ENCODE measurements around the gene LAT.

The LAT gene

DNA sequence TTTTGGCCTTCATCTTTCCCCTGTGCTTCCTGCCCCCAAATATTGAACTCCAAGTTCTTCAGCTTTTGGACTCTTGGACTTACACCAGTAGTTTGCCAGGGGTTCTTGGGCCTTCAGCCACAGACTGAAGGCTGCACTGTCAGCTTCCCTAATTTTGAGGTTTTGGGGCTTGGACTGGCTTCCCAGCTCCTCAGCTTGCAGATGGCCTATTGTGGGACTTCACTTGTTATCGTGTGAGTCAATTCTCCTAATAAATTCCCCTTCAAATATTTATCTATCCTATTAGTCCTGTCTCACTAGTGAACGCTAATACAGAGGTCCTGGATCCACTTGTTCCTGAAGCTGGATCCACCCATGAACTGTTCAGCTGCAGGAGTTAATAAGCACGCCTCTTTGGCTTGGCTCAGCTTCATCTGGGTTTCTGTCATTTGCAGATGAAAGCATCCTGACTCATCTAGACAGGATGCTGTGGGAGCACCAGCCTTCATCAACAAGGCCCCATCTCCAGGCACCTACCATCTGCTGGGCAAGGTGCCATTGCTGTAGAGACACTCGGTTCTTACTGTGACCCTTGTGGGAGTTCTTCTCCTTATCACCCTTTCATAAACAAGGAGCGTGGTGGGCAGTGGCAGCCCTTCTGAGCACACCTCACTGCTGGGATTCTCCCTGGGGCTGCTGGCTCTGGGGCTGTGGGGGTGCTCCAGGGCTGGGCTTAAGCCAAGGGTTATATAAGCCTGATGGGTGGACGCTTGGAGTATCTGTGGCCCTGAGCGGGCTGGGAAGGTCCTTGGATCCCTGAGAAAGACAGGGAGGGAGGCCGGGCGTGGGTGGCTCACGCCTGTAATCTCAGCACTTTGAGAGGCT is 23.1 kb downstream of the LAT start:
- no peak for DNase-seq (ENCODE audit: low read depth)

GRCh38 chr16:29009050-29009837 is 24.4 kb downstream of the LAT start:
- DNase-seq (ENCODE audit: low read depth) = no peak

DNA sequence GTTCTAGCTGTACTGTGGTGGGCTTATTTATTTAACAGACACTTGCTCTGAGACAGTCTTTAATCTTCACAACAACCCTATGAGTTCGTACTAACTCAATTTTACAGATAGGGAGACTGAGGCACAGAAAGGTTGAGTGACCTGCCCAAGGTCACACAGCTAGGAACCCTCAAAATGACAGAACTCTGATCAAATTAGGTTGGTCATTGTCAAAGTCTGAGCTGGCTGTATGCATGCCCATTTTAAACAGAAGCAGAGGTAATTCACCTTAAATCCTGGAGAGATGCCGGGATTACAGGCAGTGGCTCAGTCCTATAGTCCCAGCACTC is 24.9 kb downstream of the LAT start:
- no peak for DNase-seq (ENCODE audit: low read depth)

DNA sequence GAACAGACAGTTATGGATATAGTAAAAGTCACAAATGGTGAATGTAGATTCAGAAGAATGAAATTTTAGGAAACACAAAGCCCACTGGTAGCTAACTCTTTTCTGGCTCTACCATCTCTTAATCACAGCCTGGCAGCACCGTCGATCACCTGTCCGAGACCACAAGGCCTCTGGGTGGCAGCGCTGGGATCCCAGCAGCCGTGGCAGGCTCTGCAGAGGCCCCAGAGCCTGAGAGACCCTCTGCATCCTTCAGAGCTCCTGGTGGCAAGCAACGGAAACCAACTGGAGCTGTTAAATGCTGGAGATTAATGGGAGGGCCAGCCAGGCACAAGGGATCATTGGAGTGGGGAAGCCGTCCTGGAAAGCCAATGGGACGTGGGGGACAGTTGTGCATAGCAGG is 26.3 kb downstream of the LAT start:
- no peak for DNase-seq (ENCODE audit: low read depth)

DNA sequence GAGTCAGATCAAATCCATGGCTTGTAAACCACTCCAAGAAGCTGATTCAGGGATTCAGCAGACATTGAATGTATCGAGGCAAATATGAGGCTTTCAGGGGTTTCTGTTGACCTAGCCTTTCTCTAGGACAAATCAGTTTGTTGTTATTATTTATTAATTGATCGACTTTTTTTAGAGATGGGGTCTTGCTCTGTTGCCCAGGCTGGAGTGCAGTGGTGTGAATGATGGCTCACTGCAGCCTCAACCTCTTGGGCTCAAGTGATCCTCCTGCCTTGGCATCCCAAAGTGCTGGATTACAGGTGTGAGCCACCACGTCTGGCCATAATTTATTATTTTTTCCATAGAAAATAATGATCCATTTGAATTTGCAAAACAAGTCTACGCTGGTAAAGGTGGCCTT is 27.0 kb downstream of the LAT start:
- no peak for DNase-seq (ENCODE audit: low read depth)

GRCh38 chr16:29012913-29013553 is 28.2 kb downstream of the LAT start:
- DNase-seq (ENCODE audit: low read depth) = peak; percentile 21

DNA sequence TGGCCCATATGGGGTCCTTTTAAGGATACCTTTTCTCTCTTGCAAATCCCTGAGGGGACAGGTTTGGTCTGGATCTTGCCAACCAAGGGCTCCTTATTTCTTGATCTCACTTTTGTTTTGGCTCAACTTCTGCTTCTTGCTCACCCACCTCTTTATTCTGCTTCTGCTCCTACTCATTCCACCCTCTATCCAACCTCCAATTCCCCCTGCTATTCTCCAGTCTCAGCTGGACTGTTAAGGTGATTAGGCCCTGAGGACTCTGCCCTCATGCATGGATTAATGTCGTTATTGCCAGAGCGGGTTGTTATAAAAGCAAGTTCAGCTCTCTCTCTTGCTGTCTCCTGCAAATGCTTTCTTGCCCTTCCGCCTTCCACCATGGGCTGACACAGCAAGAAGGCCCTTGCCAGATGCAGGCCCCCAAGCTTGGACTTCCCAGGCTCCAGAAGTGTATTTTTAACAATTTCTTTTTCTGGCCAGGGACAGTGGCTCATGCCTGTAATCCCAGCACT is 29.8 kb downstream of the LAT start:
- DNase-seq (ENCODE audit: low read depth) = no peak

DNA sequence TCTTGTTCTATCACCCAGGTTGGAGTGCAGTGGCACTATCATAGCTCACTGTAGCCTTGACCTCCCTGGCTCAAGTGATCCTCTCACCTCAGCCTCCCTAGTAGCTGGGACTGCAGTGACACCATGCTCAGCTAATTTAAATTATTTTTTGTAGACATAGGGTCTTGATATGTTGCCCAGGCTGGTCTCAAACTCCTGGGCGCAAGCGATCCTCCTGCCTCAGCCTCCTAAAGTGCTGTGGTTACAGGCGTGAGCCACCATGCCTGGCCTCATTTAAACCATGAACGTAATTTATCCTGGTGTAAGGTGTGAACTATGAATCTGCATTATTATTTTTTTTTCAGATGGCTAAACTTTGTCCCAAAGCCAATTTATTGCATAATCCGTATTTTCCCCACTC is 37.3 kb downstream of the LAT start:
- no peak for DNase-seq (ENCODE audit: low read depth)

- no peak for DNase-seq (ENCODE audit: low read depth)
Measured at GRCh38 chr16:29023279-29024277, 38.7 kb downstream of the LAT start.

DNA sequence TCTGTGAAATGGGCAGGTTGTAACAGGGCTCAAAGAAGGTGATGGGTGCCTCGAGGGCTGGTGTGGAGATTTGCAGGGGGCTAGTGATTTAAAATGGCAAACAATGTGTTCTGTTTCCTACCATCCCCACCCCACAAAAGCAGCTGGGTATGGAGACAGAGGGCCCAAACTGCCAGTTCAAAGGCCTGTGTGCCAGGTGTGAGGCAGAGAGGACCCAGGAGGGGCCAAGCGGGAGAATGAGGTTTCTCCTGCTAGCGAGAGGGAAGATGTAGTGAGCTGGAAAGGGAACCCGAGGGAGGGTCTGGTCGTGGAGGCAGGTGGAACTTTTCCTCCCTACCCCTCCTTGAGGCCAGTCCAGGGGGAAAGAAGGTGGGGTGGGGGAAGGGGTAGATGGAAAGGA is 39.4 kb downstream of the LAT start:
- no peak for DNase-seq (ENCODE audit: low read depth)

- no peak for DNase-seq (ENCODE audit: low read depth)
Measured at GRCh38 chr16:29025218-29025617, 40.4 kb downstream of the LAT start.

GRCh38 chr16:29025735-29026134 is 40.9 kb downstream of the LAT start:
- no peak for DNase-seq (ENCODE audit: low read depth)

GRCh38 chr16:29028457-29029167 is 43.8 kb downstream of the LAT start:
- DNase-seq (ENCODE audit: low read depth) = peak; percentile 21

DNA sequence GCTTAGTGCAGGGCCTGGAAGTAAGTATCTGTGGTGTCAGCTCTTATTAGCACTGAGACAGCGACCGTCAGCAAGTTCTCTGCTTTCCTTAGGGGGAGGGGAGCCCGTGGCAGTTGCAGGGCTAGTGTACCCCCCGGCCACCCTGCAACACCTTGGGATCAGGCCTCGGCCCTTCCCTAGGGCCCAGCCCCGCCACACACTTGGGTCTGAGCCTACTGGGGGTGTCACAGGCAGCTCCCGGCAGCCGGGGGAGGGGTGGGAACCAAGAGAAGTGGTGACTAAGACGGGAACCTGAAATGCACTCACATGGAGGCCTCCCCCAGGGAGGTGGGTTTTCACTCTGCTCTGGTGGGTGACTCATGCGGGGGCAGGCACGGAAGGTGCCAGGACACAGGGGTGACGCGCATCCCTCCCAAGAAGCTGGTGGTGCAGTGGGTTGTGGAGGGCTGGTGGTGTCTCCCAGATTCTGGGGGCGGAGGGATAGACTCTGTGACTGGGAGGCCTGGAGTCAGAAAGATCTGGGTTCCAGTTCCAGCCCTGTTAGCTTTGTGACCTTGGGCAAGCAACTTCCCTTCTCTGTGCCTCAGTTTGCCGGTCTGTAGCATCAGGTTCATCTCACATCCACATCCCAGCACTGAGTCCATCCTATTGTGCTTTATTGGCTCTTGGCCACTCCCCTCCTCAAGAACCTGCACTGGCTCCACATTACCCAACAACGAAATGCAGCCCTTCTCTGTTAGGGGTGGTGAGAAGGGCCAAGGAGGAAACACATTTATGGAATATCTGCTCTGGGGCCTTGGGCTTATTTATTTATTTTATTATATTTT is 44.5 kb downstream of the LAT start:
- peak; percentile 68 for DNase-seq (ENCODE audit: low read depth)

DNA sequence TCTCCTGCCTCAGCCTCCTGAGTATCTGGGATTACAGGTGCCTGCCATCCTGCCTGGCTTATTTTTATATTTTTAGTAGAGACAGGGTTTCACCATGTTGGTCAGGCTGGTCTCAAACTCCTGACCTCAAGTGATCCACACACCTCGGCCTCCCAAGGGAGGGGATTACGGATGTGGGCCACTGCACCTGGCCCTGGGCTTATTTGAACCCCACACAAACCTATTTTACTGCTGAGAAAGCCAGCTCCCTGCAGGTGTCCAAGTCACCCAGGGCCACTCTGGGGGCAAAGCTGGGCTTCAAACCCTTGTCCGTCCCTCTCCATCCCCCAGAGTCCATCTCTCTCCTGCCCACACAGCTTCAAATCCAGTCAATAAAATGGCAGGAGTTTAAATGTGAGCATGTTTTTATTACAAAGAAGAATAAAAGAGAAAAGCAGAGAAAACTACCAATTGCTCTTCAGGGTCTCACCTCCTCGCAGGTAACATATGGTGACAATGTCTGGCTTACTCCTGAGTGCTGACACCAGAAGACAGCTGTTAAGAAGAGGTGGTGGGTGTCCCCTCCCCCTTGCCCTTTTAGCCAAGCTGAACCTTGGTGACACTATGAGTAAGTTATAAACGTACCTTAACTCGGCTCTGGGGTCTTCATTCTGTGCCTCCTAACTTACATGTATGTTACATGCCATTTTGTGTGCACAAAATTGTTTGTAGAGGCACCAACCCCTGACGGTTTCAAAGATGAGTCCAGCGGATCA is 45.4 kb downstream of the LAT start:
- no peak for DNase-seq (ENCODE audit: low read depth)
